A549 treated with AZD9567 at 1 μM for 4 hours (cell line): ENCODE results near the gene SLC13A3. TPM values are rescaled to one million over a fixed set of nuclear protein-coding genes. Genes with fewer than 3 reads are reported as not detected.

ENCODE experiments used
- total RNA-seq: library from RNA; stranded (reverse); fragments of 200-300 nt; extraction: Qiagen RNA extraction; gene quantifications from 5 replicates; pipeline ENCODE4 v1.2.3, GENCODE V29; 2022; ENCODE audit not compliant: insufficient read depth

Gene SLC13A3
- 0.03 to 0.11 TPM (median 0.05 TPM) in 3 of 5 replicates, not detected in the others for total RNA-seq

DNA sequence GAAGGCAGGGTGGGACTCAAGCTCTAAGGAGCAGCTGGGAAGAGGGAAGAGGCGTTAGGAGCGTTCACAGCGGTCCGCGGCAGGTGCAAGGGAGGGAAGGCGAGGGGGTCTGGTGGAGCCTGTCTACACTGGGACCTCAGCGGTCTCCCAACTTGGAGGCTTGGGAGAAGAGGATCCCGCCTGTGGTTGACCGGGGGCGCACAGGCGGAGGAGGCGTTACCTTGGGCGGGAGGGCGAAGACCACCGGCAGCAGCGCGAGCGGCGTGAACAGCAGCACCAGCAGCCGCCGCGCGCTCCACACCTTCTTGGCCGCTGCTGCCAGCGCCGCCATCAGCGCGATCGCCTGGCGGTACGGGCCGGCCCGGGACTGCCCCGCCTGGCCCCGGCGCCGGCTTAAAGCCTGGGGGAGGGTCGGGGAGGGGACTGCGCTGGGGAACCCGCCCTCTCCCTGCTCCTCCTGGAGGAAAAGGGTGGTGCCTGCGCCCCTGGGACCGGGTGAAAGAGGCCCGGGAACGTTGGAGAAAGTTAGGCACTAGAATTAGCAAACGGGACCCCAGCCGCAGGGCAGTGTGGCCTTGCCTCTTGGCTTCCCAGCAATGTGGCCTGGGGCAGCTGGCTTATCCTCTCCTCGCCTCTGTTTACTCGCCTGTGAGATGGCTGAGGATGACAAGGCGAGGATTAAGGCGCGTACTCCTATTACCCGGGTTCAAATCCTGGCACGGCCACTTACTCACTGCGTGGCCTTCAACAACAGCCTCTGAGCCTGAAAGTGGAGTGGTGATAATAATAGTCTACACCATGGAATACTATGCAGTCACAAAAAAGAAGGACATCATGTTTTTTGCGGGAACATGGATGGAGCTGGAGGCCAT, at the start of gene SLC13A3:
Gene SLC13A3 (minus strand): TSS at position 369 of the 872 bp plus-strand sequence. CDS start 38 bp downstream, at position 331.

DNA sequence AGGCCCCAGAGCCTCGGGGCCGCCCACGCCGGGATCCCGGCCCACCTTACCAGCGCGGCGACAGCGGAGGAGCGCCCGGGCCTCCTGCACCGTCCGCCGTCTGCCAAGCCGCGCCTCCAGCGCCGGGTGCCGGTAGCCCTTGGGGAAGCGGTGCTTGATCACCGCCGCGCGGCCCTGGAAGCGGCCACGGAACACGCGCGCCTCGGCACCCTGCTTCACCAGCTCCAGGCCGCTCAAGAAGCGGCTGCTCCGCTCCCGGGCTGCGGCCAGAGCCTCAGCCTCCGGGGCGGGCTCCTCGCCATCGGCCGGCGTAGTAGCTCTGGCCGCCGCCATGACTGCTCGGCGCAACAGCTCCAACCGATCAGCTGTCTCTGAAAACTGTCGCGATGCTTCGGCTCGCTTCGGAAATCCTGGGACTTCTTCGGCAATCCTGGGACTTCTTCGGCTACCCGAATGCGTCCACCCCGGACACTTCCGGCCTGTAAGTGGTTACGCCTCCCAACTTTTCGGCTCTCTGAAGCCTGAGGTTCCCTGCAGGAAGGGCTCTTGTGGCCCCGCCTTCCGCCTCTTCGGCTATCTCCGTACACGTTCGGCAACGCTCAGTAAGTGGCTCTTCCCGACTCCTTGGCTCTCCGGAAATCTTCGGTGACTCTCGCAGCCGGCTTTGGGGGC, 38.0 kb upstream of the SLC13A3 start, which contains the start of gene TP53RK:
Gene TP53RK (minus strand): TSS at position 363 of the 672 bp plus-strand sequence. CDS start 30 bp downstream, at position 333.

GRCh38 chr20:46550461-46550860, 100.8 kb downstream of the SLC13A3 start, which contains the start of gene OCSTAMP:
TSS of gene OCSTAMP (minus strand) at chr20:46550654. CDS start at chr20:46550560, 94 bp downstream.

DNA sequence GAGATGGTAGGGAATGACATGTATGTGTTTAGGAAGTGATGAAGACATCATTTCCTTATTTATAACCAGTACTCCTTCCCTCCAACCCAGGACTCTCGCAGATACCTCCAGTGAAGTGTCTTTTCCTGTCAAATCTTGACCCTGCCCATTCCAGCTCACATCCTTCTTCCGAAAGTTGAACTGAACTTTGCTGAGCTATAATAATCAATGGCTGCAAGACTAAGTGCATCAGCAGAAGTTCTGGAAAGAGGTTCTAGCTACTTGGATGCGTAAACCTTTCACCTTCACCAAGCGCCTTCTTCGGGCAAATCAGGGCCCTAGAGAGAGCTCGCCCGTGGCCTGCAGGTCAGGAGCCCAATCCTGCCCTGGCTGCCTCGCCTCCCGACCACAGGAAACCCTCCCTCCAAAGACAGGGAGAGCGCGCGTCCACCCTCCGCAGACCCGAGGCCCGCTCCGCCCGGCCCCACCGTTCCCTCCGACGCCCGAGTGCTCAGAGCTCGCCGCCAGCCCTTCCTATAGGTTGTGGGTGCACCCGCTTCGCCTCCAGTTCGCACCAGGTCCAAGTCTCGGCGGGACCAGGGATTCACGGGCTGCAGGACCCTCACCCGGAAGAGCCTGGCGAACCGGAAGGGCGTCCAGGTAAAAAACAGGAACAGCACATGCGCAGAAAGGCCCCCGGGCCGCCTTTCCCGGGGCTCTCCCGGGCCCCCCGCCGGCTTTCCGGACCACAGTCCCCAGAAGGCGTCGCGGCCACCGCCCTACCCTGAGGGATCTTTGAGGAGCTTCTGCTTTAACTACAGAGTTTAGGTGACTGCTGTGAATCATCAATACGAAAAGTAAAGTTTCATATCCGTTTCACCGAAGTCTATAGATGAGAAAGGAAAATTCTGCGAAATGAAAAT, 138.1 kb downstream of the SLC13A3 start, which contains the start of gene ZNF334:
Gene ZNF334 (minus strand): TSS at position 617 of the 902 bp plus-strand sequence. CDS start 1,457 bp downstream, outside the sequence.

Other genes with a start within 250 kb of the SLC13A3 start
- gene ELMO2, start 244.8 kb downstream of the SLC13A3 start, total RNA-seq: 21.5 to 28.9 TPM (median 22.4 TPM) in 5 replicates
- not detected in 5 replicates for gene ZNF334, start 137.9 kb downstream of the SLC13A3 start, total RNA-seq
- gene OCSTAMP, start 100.8 kb downstream of the SLC13A3 start, total RNA-seq: not detected in 5 replicates
- gene TP53RK, start 38.0 kb upstream of the SLC13A3 start, total RNA-seq: 8.6 to 14.8 TPM (median 13.8 TPM) in 5 replicates
- gene SLC2A10, start 58.2 kb upstream of the SLC13A3 start, total RNA-seq: not detected in 5 replicates
- gene EYA2, start 243.4 kb upstream of the SLC13A3 start, total RNA-seq: 1.5 to 2.5 TPM (median 2.1 TPM) in 5 replicates